GM19025 (cell line): ENCODE data around the gene PDE1C.
A peak's percentile ranks its signal among the peaks of the same experiment; 100 is the strongest.
"Not testable (repeated sequence)": the region's sequence is repeated elsewhere in the genome, so short reads cannot be mapped to it uniquely, and the experiment has no call there.

Experiments
- ATAC-seq: cut with Tn5 transposase; IDR thresholded peaks from one replicate; pipeline ENCODE4 v1.9.1; 2021; ENCODE audit warnings: mild to moderate bottlenecking, low read depth, moderate library complexity; ENCODE audit not compliant: unreplicated experiment

PDE1C gene

GRCh38 chr7:31860925-31861324, 209.3 kb downstream of the PDE1C start:
- ATAC-seq, result no peak

- ATAC-seq, result no peak
Observed at GRCh38 chr7:31858055-31858454, 212.2 kb downstream of the PDE1C start.

GRCh38 chr7:31857172-31857571, 213.0 kb downstream of the PDE1C start:
- ATAC-seq, result no peak

GRCh38 chr7:31856337-31856736, 213.9 kb downstream of the PDE1C start:
- no peak for ATAC-seq

- ATAC-seq, result no peak
Observed at GRCh38 chr7:31855530-31855929, 214.7 kb downstream of the PDE1C start.

- ATAC-seq, result no peak
Observed at GRCh38 chr7:31853380-31853779, 216.8 kb downstream of the PDE1C start.

- no peak for ATAC-seq
Observed at GRCh38 chr7:31852462-31852861, 217.7 kb downstream of the PDE1C start.

GRCh38 chr7:31851119-31851518, 219.1 kb downstream of the PDE1C start:
- ATAC-seq, result no peak

- ATAC-seq, result no peak
Observed at GRCh38 chr7:31850601-31851000, 219.6 kb downstream of the PDE1C start.

- no peak for ATAC-seq
Observed at GRCh38 chr7:31850066-31850465, 220.1 kb downstream of the PDE1C start.

- ATAC-seq, result no peak
Observed at GRCh38 chr7:31835471-31835870, 234.7 kb downstream of the PDE1C start.

- ATAC-seq, result not testable (repeated sequence)
Observed at GRCh38 chr7:31833625-31834024, 236.6 kb downstream of the PDE1C start.

GRCh38 chr7:31828520-31828919, 241.7 kb downstream of the PDE1C start:
- ATAC-seq, result no peak

- no peak for ATAC-seq
Observed at GRCh38 chr7:31825576-31825975, 244.6 kb downstream of the PDE1C start.

- ATAC-seq, result no peak
Observed at GRCh38 chr7:31819031-31819430, 251.2 kb downstream of the PDE1C start.

- ATAC-seq, result no peak
Observed at GRCh38 chr7:31816810-31817209, 253.4 kb downstream of the PDE1C start.

GRCh38 chr7:31815796-31816195, 254.4 kb downstream of the PDE1C start:
- no peak for ATAC-seq

- ATAC-seq, result no peak
Observed at GRCh38 chr7:31814187-31814586, 256.0 kb downstream of the PDE1C start.

- no peak for ATAC-seq
Observed at GRCh38 chr7:31811650-31812461, 258.4 kb downstream of the PDE1C start.

- ATAC-seq, result peak; percentile 93
Observed at GRCh38 chr7:31805209-31805818, 264.9 kb downstream of the PDE1C start.

- ATAC-seq, result no peak
Observed at GRCh38 chr7:31796375-31796774, 273.8 kb downstream of the PDE1C start.

- no peak for ATAC-seq
Observed at GRCh38 chr7:31794851-31795344, 275.3 kb downstream of the PDE1C start.
